Caki2 (cell line): ENCODE results near the gene GPC6. TPM values are rescaled to one million over a fixed set of nuclear protein-coding genes. Genes with fewer than 3 reads are reported as not detected.

Experiments
- DNase-seq: peaks from one replicate; pipeline ENCODE4 v3.0.0-alpha.2; 2015; ENCODE audit warnings: low read depth
- in situ Hi-C: cut with HindIII; loops from 2 replicates; pipeline ENCODE4 v1.10.0; 2016; ENCODE audit warnings: low sequenced_read_pairs, low pct_unique_long_range_greater_than_20kb, mixed read lengths
- total RNA-seq: library from RNA; depleted of rRNA; stranded (reverse); fragments of >200 nt; shearing (Covaris generic); gene quantifications from 2 replicates; pipeline ENCODE4 v1.2.3, GENCODE V29; 2014; ENCODE audit warnings: low replicate concordance

The GPC6 gene
- total RNA-seq, 1 experiment from 2014 or later, result 6.7 TPM

GRCh38 chr13:94122300-94122915 is 895.8 kb downstream of the GPC6 start:
- in situ Hi-C loops, result no loop called here
- no peak for DNase-seq

GRCh38 chr13:94123557-94123956 is 897.0 kb downstream of the GPC6 start:
- in situ Hi-C loops, result no loop called here

GRCh38 chr13:94128430-94128829 is 901.8 kb downstream of the GPC6 start:
- in situ Hi-C loops, result no loop called here
- peak; percentile 83 for DNase-seq

More at GRCh38 chr13:94123557-94123956, 897.0 kb downstream of the GPC6 start:
- DNase-seq, result no peak

- in situ Hi-C loops, result no loop called here
- no peak for DNase-seq
Measured at GRCh38 chr13:94129490-94129894, 902.9 kb downstream of the GPC6 start.

- in situ Hi-C loops, result no loop called here
- no peak for DNase-seq
Measured at GRCh38 chr13:94138831-94139230, 912.2 kb downstream of the GPC6 start.

GRCh38 chr13:94139393-94139995 is 912.9 kb downstream of the GPC6 start:
- in situ Hi-C loops, result no loop called here
- no peak for DNase-seq

GRCh38 chr13:94140027-94140426 is 913.4 kb downstream of the GPC6 start:
- in situ Hi-C loops, result no loop called here
- no peak for DNase-seq

GRCh38 chr13:94140511-94140910 is 913.9 kb downstream of the GPC6 start:
- DNase-seq, result no peak
- in situ Hi-C loops, result no loop called here

GRCh38 chr13:94143624-94144350 is 917.2 kb downstream of the GPC6 start:
- DNase-seq, result no peak
- in situ Hi-C loops, result no loop called here

GRCh38 chr13:94145966-94146365 is 919.4 kb downstream of the GPC6 start:
- no peak for DNase-seq
- in situ Hi-C loops, result no loop called here

- in situ Hi-C loops, result no loop called here
- DNase-seq, result no peak
Measured at GRCh38 chr13:94153586-94153985, 927.0 kb downstream of the GPC6 start.

- no peak for DNase-seq
- in situ Hi-C loops, result no loop called here
Measured at GRCh38 chr13:94154367-94154766, 927.8 kb downstream of the GPC6 start.

GRCh38 chr13:94157705-94158218 is 931.2 kb downstream of the GPC6 start:
- in situ Hi-C loops, result no loop called here
- no peak for DNase-seq

GRCh38 chr13:94160875-94161274 is 934.3 kb downstream of the GPC6 start:
- in situ Hi-C loops, result no loop called here

GRCh38 chr13:94162289-94162688 is 935.7 kb downstream of the GPC6 start:
- DNase-seq, result no peak
- in situ Hi-C loops, result no loop called here

More at GRCh38 chr13:94160875-94161274, 934.3 kb downstream of the GPC6 start:
- DNase-seq, result no peak

- in situ Hi-C loops, result no loop called here
- DNase-seq, result no peak
Measured at GRCh38 chr13:94163535-94163934, 936.9 kb downstream of the GPC6 start.

GRCh38 chr13:94168783-94169453 is 942.3 kb downstream of the GPC6 start:
- DNase-seq, result no peak
- in situ Hi-C loops, result no loop called here

GRCh38 chr13:94169454-94170144 is 943.0 kb downstream of the GPC6 start:
- in situ Hi-C loops, result no loop called here
- no peak for DNase-seq
